Measurements from ENCODE around the gene SFXN5. TPM values are rescaled to one million over a fixed set of nuclear protein-coding genes. Genes with fewer than 3 reads are reported as not detected.

SFXN5 gene
- total and polyA plus RNA-seq, 7 donors: 5.1 to 17.1 (median 12.2) TPM

DNA sequence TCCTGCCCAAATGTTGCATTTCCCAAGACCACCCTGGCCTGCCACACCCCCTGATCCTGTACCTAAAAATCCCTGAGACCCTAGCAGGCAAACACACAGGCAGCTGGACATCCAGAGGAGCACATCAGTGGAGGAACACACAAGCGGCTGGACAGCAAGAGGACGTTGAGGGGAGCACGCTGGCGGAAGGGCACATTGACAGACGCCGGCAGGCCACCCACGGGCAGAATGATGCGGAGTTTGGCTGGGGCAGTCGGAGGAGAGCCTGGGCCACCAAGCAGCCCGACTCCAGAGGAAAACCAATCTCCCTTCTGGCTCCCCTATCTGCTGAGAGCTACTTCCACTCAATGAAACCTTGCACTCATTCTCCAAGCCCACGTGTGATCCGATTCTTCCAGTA is 106.5 kb downstream of the SFXN5 start:
- whole genome bisulfite sequencing, 3 donors: 82 to 88% (median 87%) methylated on average over 12 of the region's 12 CpGs
- intact Hi-C loops (cut with DNase I): no loop called here
- DNase-seq: peak in 1 of 2 donors; percentile 46

DNA sequence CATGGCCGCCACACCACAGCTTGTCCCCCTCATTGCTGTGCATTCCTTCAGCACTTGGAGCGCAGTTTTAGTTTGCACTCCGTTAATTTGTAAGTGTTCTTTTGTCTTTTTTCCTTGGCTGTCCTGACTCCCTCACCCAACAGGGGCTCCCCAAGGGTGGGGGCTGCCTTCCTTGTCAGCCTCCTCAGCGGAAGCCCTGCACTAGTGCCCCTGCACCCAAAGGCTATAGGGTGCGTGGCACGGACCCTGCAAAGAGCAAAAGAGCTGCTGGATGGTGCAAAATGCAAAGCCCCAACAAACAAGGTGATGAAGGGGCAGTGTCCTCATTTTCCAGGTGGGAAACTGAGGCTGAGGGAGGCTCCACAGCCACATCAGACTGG is 107.4 kb downstream of the SFXN5 start:
- Histone ChIP-seq H3K9me3 (no peaks in the 10 kb centered on the region), H3K36me3 (ENCODE audit: insufficient read depth in 1 of 2, low read depth in 1 of 2) (peaks cover 0 to 35% of the 10 kb centered on the region in 2 donors), H3K27me3 (ENCODE audit: insufficient read depth in 3 of 3, low read length in 2 of 3) (no peaks in the 10 kb centered on the region), H3K27ac (no peak overlapping the region), H3K4me3 (no peak overlapping the region), H3K4me1 (no peaks in the 10 kb centered on the region)
- 93 to 97% (median 93%) methylated on average over 6 of the region's 6 CpGs for WGBS, 3 donors
- ATAC-seq: no peak
- intact Hi-C loops (cut with DNase I): no loop called here
- TF ChIP-seq, protein P1, sequence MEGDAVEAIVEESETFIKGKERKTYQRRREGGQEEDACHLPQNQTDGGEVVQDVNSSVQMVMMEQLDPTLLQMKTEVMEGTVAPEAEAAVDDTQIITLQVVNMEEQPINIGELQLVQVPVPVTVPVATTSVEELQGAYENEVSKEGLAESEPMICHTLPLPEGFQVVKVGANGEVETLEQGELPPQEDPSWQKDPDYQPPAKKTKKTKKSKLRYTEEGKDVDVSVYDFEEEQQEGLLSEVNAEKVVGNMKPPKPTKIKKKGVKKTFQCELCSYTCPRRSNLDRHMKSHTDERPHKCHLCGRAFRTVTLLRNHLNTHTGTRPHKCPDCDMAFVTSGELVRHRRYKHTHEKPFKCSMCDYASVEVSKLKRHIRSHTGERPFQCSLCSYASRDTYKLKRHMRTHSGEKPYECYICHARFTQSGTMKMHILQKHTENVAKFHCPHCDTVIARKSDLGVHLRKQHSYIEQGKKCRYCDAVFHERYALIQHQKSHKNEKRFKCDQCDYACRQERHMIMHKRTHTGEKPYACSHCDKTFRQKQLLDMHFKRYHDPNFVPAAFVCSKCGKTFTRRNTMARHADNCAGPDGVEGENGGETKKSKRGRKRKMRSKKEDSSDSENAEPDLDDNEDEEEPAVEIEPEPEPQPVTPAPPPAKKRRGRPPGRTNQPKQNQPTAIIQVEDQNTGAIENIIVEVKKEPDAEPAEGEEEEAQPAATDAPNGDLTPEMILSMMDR (IDR thresholded peaks at IDR 0.05): no peak
- peak in 1 of 2 donors; percentile 19 for DNase-seq

More for the DNA sequence above, 106.5 kb downstream of the SFXN5 start:
- no peaks in the 10 kb centered on the region for H3K4me1 ChIP-seq
- no peak overlapping the region for H3K27ac ChIP-seq
- ATAC-seq: no peak
- no peaks in the 10 kb centered on the region for H3K9me3 ChIP-seq
- TF ChIP-seq, protein P1 (IDR thresholded peaks at IDR 0.05): no peak
- H3K36me3 ChIP-seq (ENCODE audit: insufficient read depth in 1 of 2, low read depth in 1 of 2): peaks cover 0 to 31% of the 10 kb centered on the region in 2 donors
- H3K4me3 ChIP-seq: no peak overlapping the region
- H3K27me3 ChIP-seq (ENCODE audit: insufficient read depth in 3 of 3, low read length in 2 of 3): no peaks in the 10 kb centered on the region

DNA sequence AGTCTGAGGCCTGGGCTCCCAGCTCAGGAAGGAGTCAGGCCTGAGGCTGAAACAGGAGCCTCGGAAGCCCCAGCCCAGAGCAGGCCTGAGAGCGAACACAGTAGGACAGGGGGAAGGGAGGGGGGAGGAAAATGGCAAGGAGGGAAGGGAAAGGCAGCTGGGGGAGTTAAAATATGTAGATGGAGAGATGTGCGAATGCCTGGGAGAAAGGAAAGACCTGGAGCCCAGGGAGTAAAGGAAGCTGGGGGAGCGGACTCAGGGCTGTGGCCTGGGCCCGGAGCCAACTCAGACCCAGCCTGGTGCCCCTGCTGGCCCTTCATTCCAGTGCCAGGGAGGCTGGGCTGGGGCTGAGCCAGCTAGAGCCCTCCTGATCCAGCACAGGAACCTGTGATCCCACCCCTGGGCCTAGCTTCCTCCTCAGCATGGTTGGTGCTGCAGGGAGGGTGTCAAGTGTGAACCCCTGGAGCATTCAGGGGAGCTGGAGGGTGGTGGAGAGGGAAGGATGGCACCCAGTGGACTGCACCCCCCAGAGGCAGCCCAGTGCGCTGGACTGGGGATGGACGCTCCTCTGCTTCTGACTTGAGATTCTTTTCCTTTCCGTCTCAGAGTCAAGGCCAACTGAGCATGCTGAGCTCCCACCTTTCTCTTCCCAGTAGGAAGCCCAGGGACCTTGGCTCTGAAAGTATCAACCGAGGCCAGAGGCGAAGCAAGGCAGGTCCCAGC is 107.9 kb downstream of the SFXN5 start:
- H3K9me3 ChIP-seq: no peaks in the 10 kb centered on the region
- intact Hi-C loops (cut with DNase I): no loop called here
- ATAC-seq (no peak), DNase-seq (peak in 1 of 2 donors; percentile 40)
- TF ChIP-seq, protein P1 (IDR thresholded peaks at IDR 0.05): no peak
- H3K27me3 ChIP-seq (ENCODE audit: insufficient read depth in 3 of 3, low read length in 2 of 3): no peaks in the 10 kb centered on the region
- peaks cover 0 to 31% of the 10 kb centered on the region in 2 donors for H3K36me3 ChIP-seq (ENCODE audit: insufficient read depth in 1 of 2, low read depth in 1 of 2)
- WGBS, 3 donors: 81 to 91% (median 84%) methylated on average over 10 of the region's 10 CpGs
- no peaks in the 10 kb centered on the region for H3K4me1 ChIP-seq
- no peak overlapping the region for H3K4me3 ChIP-seq
- no peak overlapping the region for H3K27ac ChIP-seq

DNA sequence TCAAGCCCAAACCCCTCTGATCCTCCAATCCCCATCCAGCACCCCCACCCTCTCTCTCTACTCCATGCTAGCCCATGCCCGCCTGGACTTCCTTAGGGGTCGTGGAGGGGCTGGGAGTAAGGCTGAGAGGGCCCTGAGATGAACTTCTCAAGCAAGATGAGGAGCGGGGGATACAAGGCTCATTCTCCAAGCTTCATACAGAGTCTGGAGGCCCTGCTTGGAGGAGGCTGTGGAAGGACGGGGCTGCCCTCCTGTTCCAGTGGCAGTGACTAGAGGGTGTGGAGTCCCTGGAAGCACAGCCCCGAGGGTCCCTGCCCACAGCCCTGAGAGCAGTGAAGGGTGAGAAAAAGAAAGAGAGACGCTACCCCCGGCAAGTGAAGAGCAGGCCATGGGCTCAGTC is 108.6 kb downstream of the SFXN5 start:
- TF ChIP-seq, protein P1 (IDR thresholded peaks at IDR 0.05): no peak
- WGBS, 3 donors: 76 to 86% (median 86%) methylated on average over 7 of the region's 7 CpGs
- no peak for ATAC-seq
- no peaks in the 10 kb centered on the region for H3K9me3 ChIP-seq
- no peaks in the 10 kb centered on the region for H3K4me1 ChIP-seq
- H3K36me3 ChIP-seq (ENCODE audit: insufficient read depth in 1 of 2, low read depth in 1 of 2): peaks cover 0 to 31% of the 10 kb centered on the region in 2 donors
- intact Hi-C loops (cut with DNase I): no loop called here
- no peak overlapping the region for H3K27ac ChIP-seq
- no peak overlapping the region for H3K4me3 ChIP-seq
- H3K27me3 ChIP-seq (ENCODE audit: insufficient read depth in 3 of 3, low read length in 2 of 3): no peaks in the 10 kb centered on the region
- DNase-seq: peak in 1 of 2 donors; percentile 20

Measured in psoas muscle (tissue), 8 donors.